ENCODE data around the gene ZNF281. TPM values are rescaled to one million over a fixed set of nuclear protein-coding genes. Genes with fewer than 3 reads are reported as not detected.

ZNF281 gene
- total RNA-seq, 1 donor from 2014 or later: 47.1 TPM

- Histone ChIP-seq H4K20me1 (ENCODE audit: low read depth) (no peaks in the 10 kb centered on the region), H3K4me2 (no peak overlapping the region), H3K27ac (no peak overlapping the region), H3K27me3 (no peaks in the 10 kb centered on the region), H3K9me3 (ENCODE audit: low read depth) (no peaks in the 10 kb centered on the region), H3F3A (ENCODE audit: low read depth) (peaks cover 21% of the 10 kb centered on the region), H3K36me3 (no peaks in the 10 kb centered on the region), H3K79me2 (ENCODE audit: low read depth) (no peaks in the 10 kb centered on the region), H3K4me3 (no peak overlapping the region), H2AFZ (replicated peaks) (no peak overlapping the region), H3K4me1 (peaks cover 35% of the 10 kb centered on the region), H3K9ac (no peak overlapping the region)
- H3K4me1 Mint-ChIP-seq: peaks cover 9% of the 10 kb centered on the region
- no peaks in the 10 kb centered on the region for H3K9me3 Mint-ChIP-seq
- H3K27ac Mint-ChIP-seq: no peak overlapping the region
- no peak overlapping the region for H3K4me3 Mint-ChIP-seq
- no peaks in the 10 kb centered on the region for H3K36me3 Mint-ChIP-seq
- no peak for DNase-seq (ENCODE audit: low spot score)
- TF ChIP-seq CTCF (IDR thresholded peaks at IDR 0.05) (no peak), EZH2 (IDR thresholded peaks at IDR 0.05) (no peak), EZH2phosphoT487 (IDR thresholded peaks at IDR 0.05) (no peak)
- H3K27me3 Mint-ChIP-seq (ENCODE audit: insufficient read depth, low read depth): peaks cover 2% of the 10 kb centered on the region
Measured at GRCh38 chr1:200368556-200368955, 41.3 kb downstream of the ZNF281 start.

GRCh38 chr1:200367841-200368534 is 41.8 kb downstream of the ZNF281 start:
- no peak for DNase-seq (ENCODE audit: low spot score)
- no peak for TF ChIP-seq EZH2phosphoT487 (IDR thresholded peaks at IDR 0.05)
- no peak for TF ChIP-seq EZH2 (IDR thresholded peaks at IDR 0.05)
- no peak for TF ChIP-seq CTCF (IDR thresholded peaks at IDR 0.05)
- H3K4me1 ChIP-seq: peaks cover 35% of the 10 kb centered on the region
- H3K27ac ChIP-seq: no peak overlapping the region
- no peak overlapping the region for H2AFZ ChIP-seq (replicated peaks)
- no peak overlapping the region for H3K4me2 ChIP-seq
- no peak overlapping the region for H3K4me3 ChIP-seq
- no peak overlapping the region for H3K9ac ChIP-seq
- no peaks in the 10 kb centered on the region for H3K79me2 ChIP-seq (ENCODE audit: low read depth)
- peaks cover 23% of the 10 kb centered on the region for H3F3A ChIP-seq (ENCODE audit: low read depth)
- Mint-ChIP-seq H3K4me1 (peaks cover 8% of the 10 kb centered on the region), H3K4me3 (no peak overlapping the region), H3K27ac (no peak overlapping the region), H3K9me3 (no peaks in the 10 kb centered on the region), H3K36me3 (no peaks in the 10 kb centered on the region), H3K27me3 (ENCODE audit: insufficient read depth, low read depth) (peaks cover 2% of the 10 kb centered on the region)
- H3K36me3 ChIP-seq: no peaks in the 10 kb centered on the region
- H4K20me1 ChIP-seq (ENCODE audit: low read depth): peaks cover 2% of the 10 kb centered on the region
- H3K27me3 ChIP-seq: no peaks in the 10 kb centered on the region
- H3K9me3 ChIP-seq (ENCODE audit: low read depth): no peaks in the 10 kb centered on the region

GRCh38 chr1:200366577-200367253 is 43.1 kb downstream of the ZNF281 start:
- H3K4me2 ChIP-seq: no peak overlapping the region

More at GRCh38 chr1:200366577-200367253, 43.1 kb downstream of the ZNF281 start:
- Histone ChIP-seq H3K4me3 (no peak overlapping the region), H3K9ac (no peak overlapping the region), H4K20me1 (ENCODE audit: low read depth) (peaks cover 2% of the 10 kb centered on the region), H3F3A (ENCODE audit: low read depth) (peaks cover 32% of the 10 kb centered on the region), H3K27ac (no peak overlapping the region), H3K27me3 (no peaks in the 10 kb centered on the region), H3K9me3 (ENCODE audit: low read depth) (no peaks in the 10 kb centered on the region), H3K4me1 (peaks cover 42% of the 10 kb centered on the region), H2AFZ (replicated peaks) (no peak overlapping the region), H3K36me3 (no peaks in the 10 kb centered on the region), H3K79me2 (ENCODE audit: low read depth) (no peaks in the 10 kb centered on the region)
- H3K4me3 Mint-ChIP-seq: no peak overlapping the region
- H3K9me3 Mint-ChIP-seq: no peaks in the 10 kb centered on the region
- peaks cover 8% of the 10 kb centered on the region for H3K4me1 Mint-ChIP-seq
- TF ChIP-seq EZH2 (IDR thresholded peaks at IDR 0.05): no peak
- peaks cover 2% of the 10 kb centered on the region for H3K27me3 Mint-ChIP-seq (ENCODE audit: insufficient read depth, low read depth)
- no peak for DNase-seq (ENCODE audit: low spot score)
- H3K27ac Mint-ChIP-seq: no peak overlapping the region
- H3K36me3 Mint-ChIP-seq: no peaks in the 10 kb centered on the region
